ENCODE results near the gene MCOLN2.

GRCh38 chr1:84876353-84876752 lies 120.6 kb downstream of the MCOLN2 start:
- TF ChIP-seq POLR2A (IDR thresholded peaks at IDR 0.05) (no peak), CTCF (IDR thresholded peaks at IDR 0.05) (no peak)
